Hepatocyte (in vitro differentiated cells): ENCODE results near the gene RASAL2.

Experiments used
- CTCF ChIP-seq: fragments of 200-600 bp; sonication (generic); IDR thresholded peaks from 2 replicates; pipeline ENCODE4 v1.5.1; 2016; ENCODE audit warnings: antibody characterized with exemption, mild to moderate bottlenecking; ENCODE audit not compliant: poor library complexity
- EZH2 ChIP-seq: fragments of 200-600 bp; sonication (generic); IDR thresholded peaks from 2 replicates; pipeline ENCODE4 v1.6.1; 2016; ENCODE audit warnings: antibody characterized with exemption, mild to moderate bottlenecking, borderline replicate concordance

DNA sequence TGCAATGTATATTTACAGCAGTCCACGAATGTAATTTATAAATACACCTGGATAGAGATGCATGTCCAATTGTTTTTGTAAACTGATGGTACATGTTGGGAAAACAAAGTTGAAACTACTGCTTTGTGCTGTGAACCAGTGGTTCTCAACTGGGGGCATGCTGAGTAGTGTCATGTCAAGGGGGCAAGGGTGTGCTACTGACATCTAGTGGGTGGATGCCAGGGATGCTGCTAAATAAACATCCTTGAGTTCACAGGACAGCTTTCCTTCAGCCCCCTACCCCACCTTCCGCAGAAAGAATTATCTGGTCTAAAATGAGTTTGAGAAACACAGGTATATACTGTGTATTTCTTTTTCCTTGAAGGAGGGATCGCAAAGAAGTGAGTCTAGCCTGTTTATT is 95.9 kb downstream of the RASAL2 start:
- peak; percentile 37 for TF ChIP-seq CTCF
- no peak for TF ChIP-seq EZH2
